22Rv1 (cell line): ENCODE measurements around the gene ITPRIP.

Experiments
- H3K27ac ChIP-seq: fragments of 450-650 bp; 2 replicates; pipeline ENCODE4 v1.5.1; 2017
- ZFX ChIP-seq: fragments of 450-650 bp; IDR thresholded peaks from 2 replicates; pipeline ENCODE4 v1.6.1; 2017; ENCODE audit warnings: antibody characterized with exemption, borderline replicate concordance
- TF ChIP-seq, protein P1 (sequence below): fragments of 450-650 bp; IDR thresholded peaks from 2 replicates; pipeline ENCODE4 v1.5.1; 2017; ENCODE audit warnings: mild to moderate bottlenecking

ITPRIP gene

DNA sequence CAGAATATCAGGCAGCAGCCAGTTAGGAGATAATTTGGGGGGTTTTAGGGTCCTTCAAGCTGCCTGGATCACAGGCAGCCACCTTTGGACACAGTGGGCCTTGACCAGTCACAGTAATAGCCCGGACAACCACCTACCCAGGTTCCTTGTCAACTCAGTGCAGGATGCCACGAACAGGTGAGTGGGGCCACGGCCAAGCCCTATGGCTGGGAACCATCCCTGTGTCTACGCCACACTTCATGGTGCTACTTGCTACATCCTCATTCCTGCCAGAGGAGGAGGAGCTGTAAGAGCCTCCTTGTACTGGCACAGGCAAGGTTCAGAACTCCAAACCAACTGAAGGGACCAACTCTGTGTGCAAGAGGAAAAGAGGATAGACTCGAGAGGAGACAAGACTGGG is 19.9 kb downstream of the ITPRIP start:
- TF ChIP-seq ZFX: no peak
- TF ChIP-seq, protein P1, sequence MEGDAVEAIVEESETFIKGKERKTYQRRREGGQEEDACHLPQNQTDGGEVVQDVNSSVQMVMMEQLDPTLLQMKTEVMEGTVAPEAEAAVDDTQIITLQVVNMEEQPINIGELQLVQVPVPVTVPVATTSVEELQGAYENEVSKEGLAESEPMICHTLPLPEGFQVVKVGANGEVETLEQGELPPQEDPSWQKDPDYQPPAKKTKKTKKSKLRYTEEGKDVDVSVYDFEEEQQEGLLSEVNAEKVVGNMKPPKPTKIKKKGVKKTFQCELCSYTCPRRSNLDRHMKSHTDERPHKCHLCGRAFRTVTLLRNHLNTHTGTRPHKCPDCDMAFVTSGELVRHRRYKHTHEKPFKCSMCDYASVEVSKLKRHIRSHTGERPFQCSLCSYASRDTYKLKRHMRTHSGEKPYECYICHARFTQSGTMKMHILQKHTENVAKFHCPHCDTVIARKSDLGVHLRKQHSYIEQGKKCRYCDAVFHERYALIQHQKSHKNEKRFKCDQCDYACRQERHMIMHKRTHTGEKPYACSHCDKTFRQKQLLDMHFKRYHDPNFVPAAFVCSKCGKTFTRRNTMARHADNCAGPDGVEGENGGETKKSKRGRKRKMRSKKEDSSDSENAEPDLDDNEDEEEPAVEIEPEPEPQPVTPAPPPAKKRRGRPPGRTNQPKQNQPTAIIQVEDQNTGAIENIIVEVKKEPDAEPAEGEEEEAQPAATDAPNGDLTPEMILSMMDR: no peak
- no peak overlapping the region for H3K27ac ChIP-seq

DNA sequence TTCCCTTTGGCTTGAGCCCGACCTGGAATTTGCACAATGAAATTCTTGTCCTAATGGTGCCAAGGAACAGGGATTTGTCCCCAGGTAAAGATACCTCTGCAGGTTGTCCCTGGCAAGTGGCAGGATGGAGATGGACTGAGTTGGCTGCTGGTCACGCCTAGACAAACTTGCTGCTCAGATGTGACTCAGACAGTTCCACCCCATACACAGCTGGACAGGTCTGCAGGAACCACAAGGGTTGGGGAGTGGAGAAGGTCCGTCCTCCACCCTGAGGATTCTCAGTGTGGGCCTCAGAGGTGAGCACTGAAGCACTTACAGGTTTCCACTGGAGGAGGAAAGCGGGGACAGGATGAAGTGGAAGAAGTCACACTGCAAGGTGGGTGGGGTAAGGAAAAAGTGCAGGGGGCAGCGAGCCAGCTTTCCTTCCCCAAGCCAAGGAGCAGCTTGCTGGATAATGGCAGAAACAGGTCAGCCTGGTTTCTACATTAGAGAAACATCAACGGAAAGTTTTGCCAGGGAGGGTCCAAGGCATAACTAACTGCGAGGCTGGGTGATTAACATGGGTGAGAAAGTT is 20.5 kb downstream of the ITPRIP start:
- TF ChIP-seq ZFX: no peak
- TF ChIP-seq, protein P1: no peak
- no peak overlapping the region for H3K27ac ChIP-seq

DNA sequence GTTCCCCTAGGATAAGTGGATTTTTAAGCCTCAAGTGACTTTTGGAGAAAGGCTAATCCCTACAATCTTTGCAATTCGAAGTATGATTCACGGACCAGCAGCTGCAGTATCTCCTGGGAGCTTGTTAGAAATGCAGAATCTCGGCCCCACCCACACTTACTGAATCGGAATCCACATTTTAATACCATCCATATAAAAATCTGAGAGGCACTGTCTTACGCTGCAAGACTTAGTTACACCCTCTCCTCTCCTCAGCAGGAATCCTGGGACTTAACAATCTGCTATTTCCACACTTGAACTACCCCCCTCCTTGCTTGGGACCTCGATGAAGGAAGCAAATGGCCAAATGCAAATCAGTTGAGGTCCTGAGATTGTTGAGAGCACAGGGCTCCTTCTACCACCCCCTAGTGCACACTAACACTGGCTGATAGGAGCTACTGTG is 21.0 kb downstream of the ITPRIP start:
- TF ChIP-seq, protein P1: no peak
- TF ChIP-seq ZFX: no peak
- no peak overlapping the region for H3K27ac ChIP-seq

DNA sequence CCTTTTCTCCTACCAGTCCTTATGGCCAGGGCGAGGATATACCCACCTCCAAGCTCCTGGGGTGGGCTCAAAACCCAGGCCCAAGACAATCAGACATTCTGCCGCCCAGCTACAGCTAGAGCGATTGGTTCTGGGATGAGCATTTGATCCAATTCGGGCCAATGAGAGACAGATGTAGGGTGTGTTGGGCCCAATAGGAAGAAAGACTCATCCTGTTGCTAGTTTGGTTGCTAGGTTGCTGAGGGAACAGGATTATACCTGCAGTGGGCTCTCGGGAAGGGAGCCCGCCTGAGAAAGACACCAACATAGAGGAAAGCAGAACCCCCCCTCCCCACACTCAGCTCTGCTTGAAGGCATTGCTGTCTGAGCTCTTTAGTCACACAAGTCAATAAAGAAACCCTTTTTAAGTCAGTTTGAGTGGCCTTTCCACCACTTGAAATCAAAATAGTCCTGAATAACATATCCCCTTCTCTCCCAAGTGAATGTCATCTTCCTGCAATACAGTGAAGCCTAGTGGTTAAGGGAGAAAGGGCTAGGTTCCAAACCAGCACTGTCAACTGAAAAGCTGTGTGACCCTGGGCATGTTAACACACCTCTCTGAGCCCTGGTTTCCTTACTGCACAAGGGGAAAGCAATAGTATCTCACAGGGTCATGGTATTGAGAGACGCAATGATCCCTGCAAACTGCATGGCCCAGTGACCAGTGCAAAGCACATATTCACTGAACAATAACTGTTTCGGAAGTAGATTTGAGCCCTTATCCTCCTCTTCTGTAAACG is 21.8 kb downstream of the ITPRIP start:
- TF ChIP-seq ZFX: no peak
- TF ChIP-seq, protein P1: no peak
- no peak overlapping the region for H3K27ac ChIP-seq

DNA sequence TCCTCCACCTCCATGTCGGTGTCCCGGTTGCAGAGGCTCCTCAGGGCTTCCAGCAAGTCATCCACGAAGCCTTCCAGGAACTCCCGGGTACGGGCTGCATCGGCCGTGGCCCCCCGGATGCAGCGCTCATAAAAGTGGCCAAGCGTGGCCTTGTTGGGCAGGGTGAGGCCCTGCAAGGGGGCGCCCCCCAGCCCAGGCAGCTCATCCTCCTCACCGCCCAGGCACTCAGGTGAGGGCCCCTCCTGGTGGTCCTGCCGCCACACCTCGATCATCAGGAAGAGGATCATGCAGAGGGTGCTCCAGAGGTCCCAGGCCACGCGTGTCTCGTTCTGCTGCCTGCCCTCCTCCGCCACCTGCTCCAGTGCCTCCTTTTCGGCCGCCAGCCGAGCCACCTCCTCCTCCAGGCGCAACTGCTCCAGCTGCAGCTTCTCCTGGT is 22.8 kb downstream of the ITPRIP start:
- no peak overlapping the region for H3K27ac ChIP-seq

DNA sequence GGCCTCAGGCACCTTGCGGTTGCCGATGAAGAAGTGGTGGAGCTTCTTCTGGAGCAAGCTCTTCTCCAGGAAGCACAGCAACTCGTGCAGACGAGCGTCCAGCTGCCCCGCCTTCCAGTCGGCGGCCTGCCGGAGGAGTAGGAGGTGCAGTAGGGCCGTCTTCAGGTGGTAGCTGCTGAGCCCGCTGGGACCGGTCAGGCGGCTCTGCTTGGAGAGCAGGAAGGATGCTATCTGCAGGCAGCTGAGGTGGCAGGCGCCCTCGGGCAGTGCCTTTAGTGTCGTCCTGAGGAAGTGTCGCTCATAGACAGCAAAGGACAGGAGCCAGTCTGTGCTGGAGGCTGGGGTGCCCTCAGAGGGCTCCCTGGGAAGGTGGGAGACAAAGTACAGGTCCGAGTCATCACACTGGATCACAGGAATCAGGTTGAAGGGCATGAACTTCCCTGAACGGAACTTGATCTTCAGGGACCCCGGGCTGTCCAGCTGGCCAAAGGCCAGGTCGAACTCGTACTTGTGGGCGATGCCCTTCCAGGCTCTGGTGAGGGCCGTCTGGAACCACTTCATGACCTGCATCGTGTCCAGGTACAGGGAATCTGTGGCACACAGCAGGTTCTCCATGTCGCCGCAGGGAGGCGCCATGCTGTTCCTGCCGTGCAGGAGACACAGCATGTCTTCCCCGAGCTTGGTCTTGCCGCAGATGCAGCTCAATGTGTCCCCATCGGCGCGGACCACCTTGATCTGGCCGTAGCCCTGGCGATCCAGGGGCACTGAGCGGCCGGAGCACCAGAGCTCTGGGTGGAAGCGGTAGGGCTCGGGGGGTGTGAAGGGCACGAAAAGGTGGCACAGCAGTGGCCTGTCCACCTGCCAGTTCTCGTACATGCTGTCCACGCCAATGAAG is 23.4 kb downstream of the ITPRIP start:
- H3K27ac ChIP-seq: no peak overlapping the region

More for the DNA sequence above, 22.8 kb downstream of the ITPRIP start:
- TF ChIP-seq, protein P1: no peak
- TF ChIP-seq ZFX: no peak

DNA sequence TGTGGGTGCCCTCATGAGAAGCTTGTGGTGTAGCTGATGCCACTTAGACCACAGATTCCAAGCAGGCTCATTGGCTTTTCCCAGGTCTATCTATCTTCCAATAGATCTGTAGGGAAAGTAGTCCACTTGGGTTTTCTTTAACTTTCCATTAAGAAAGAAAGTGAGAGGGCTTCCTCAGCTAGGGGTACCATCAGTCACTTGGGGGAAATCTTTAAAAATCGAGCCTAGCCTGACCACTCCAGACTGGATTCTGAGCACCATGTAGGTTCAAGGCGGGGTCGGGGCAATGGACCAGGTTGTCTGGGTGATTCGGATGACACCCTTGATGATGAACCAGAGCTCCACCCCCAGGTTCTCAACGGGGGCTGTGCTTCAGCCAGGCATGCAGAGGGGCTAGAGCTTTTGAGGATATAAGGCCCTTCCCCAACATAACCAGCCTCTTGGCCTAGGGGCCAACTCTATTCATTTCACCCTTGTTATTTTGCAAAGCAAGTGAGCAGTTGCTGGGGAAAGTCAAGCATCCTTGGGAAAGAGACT is 27.0 kb downstream of the ITPRIP start:
- no peak overlapping the region for H3K27ac ChIP-seq
- TF ChIP-seq, protein P1: no peak

More for the DNA sequence above, 23.4 kb downstream of the ITPRIP start:
- TF ChIP-seq ZFX: no peak
